ENCODE data around the gene MYL6B. TPM values are rescaled to one million over a fixed set of nuclear protein-coding genes. Genes with fewer than 3 reads are reported as not detected.

The MYL6B gene
- total RNA-seq, 1 experiment from 2014 or later = 153 TPM

DNA sequence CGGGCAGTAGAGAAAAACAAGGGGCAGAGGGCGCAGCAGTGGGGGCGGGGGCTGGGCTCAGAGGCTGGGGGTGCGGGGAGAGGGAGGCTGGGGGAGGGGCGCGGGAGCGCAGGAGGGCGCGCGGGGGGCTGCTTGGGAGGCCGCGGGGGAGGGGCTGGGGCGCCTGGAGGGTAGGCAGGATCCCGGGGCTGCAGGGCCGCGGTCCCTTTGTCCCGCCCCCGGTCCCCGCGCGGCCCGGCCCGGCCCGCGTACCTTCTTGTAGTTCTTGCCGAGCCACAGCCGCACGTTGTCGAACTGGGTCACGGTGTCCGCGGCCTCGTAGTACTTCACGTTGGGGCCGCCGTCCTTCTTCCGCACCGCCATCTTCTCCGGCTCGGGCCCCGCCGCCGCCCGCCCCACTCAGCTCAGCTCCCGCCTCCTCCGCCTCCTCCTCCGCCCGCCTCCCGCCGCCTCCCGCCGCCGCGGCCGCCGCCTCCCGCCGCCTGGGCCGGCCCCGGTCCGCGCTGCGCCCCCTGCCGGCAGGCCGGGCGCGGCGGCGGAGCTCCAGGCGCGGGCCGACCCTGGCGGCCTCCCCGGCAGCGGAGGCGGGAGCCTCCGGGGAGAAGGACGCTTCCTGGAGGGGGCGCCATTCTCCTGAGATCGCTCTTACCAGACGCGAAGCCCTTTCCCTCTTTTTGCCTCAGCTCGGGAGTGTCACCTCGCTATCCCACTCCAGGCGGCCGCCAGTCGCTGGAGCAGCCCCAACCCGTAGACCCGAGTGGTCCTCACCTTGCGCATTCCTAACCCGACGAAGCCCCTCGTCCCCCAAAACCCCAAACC is 36.9 kb downstream of the MYL6B start, which contains the start of gene SMARCC2:
Gene SMARCC2 (minus strand): TSS at position 385 of the 819 bp plus-strand sequence. CDS start 22 bp downstream, at position 363.
- H3K9me3 ChIP-seq (ENCODE audit: low read length) = no peaks in the 10 kb centered on the region
- intact Hi-C loops (cut with micrococcal nuclease) = loop anchor here (1.0 to 2.0 kb wide), 3 partner anchors 31 to 70 kb away; partner anchors contain the start of gene MYL6

DNA sequence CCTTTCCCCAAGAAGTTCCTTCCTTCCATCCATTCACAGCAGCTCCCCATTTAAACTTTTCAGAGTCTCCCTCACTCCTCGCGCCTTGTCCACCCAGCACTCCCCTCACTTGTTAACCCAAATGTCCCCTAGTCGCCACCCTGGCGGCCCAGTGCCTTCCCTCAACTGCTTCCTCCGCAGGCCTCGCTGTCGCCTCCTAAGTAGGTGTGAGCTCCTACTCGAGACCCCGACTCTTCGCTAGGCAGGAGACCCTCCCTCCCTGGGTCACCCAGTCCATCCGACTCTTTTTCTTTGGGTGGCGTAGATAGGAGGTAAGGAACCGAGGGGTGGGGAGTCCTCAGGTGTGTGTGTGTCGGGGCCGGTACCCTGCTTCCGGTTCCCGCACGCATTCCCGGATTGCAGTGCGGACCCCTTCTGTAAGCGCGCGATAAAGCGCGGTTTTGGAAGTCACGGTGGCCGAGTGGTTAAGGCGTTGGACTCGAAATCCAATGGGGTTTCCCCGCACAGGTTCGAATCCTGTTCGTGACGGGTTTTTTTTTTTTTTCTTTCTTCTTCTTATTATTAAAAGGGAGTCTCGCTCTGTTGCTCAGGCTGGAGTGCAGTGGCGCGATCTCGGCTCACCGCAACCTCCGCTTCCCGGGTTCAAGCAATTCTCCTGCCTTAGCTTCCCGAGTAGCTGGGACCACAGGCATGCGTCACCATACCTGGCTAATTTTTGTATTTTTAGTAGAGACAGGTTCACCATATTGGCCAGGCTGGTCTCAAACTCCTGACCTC is 37.7 kb downstream of the MYL6B start:
- H4K20me1 ChIP-seq (ENCODE audit: low read length) = no peaks in the 10 kb centered on the region
- H3K4me1 ChIP-seq (ENCODE audit: insufficient read depth, low read length) = peaks cover 21% of the 10 kb centered on the region
- DNase-seq (peak; percentile 96), ATAC-seq (peak; percentile 48)
- peak overlapping the region; percentile 98 for H2AFZ ChIP-seq (ENCODE audit: low read length)
- peak overlapping the region; percentile 77 for H3K4me3 ChIP-seq (ENCODE audit: low read length)
- POLR2A ChIA-PET (ENCODE audit: unreplicated experiment) = interaction anchor here (0.6 to 1.0 kb wide), 5 partner anchors 15 to 72 kb away, joined by 3 to 18 read pairs (median 4); partner anchors contain the start of gene ZC3H10
- CTCF ChIA-PET = interaction anchor here (0.6 to 2.6 kb wide), 8 partner anchors 11 to 331 kb away, joined by 3 to 37 read pairs (median 4); partner anchors contain the start of genes ESYT1, RBMS2, RNF41 and ZC3H10
- TF ChIP-seq, protein P1, sequence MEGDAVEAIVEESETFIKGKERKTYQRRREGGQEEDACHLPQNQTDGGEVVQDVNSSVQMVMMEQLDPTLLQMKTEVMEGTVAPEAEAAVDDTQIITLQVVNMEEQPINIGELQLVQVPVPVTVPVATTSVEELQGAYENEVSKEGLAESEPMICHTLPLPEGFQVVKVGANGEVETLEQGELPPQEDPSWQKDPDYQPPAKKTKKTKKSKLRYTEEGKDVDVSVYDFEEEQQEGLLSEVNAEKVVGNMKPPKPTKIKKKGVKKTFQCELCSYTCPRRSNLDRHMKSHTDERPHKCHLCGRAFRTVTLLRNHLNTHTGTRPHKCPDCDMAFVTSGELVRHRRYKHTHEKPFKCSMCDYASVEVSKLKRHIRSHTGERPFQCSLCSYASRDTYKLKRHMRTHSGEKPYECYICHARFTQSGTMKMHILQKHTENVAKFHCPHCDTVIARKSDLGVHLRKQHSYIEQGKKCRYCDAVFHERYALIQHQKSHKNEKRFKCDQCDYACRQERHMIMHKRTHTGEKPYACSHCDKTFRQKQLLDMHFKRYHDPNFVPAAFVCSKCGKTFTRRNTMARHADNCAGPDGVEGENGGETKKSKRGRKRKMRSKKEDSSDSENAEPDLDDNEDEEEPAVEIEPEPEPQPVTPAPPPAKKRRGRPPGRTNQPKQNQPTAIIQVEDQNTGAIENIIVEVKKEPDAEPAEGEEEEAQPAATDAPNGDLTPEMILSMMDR (conservative IDR thresholded peaks at IDR 0.05; ENCODE audit: low read depth, low read length) = no peak; the same call in 1 of the 2 replicates
- TF ChIP-seq EZH2 (IDR thresholded peaks at IDR 0.05; ENCODE audit: low read length, unreplicated experiment) (no peak), EZH2phosphoT487 (IDR thresholded peaks at IDR 0.05; ENCODE audit: borderline replicate concordance, low read length) (no peak)
- peak overlapping the region; percentile 97 for H3K4me2 ChIP-seq (ENCODE audit: low read length)
- TSS peak; percentile 69 for BruUV-seq (replicated peaks)
- no peaks in the 10 kb centered on the region for H3K9me2 ChIP-seq (replicated peaks; ENCODE audit: low read length)
- peak overlapping the region; percentile 73 for H3K9ac ChIP-seq (ENCODE audit: low read length)
- H3K36me3 ChIP-seq (ENCODE audit: low read depth, low read length) = peaks cover 3% of the 10 kb centered on the region; the same call in 1 of the 2 replicates
- peak overlapping the region; percentile 41 for H3K27ac ChIP-seq (ENCODE audit: low read length)
- H3K79me2 ChIP-seq (ENCODE audit: low read length) = peaks cover 30% of the 10 kb centered on the region
- H3K27me3 ChIP-seq (ENCODE audit: low read length) = no peaks in the 10 kb centered on the region
- H3F3A ChIP-seq (ENCODE audit: low read length, unreplicated experiment) = no peaks in the 10 kb centered on the region
- intact Hi-C loops (cut with micrococcal nuclease) = loop anchor here (1.0 to 10.0 kb wide), 4 partner anchors 31 to 275 kb away; partner anchors contain the start of genes MYL6 and SPRYD4
- no peaks in the 10 kb centered on the region for H3K9me3 ChIP-seq (ENCODE audit: low read length)

More for the DNA sequence above, 36.9 kb downstream of the MYL6B start, which contains the start of gene SMARCC2:
- no peaks in the 10 kb centered on the region for H4K20me1 ChIP-seq (ENCODE audit: low read length)
- H3K4me2 ChIP-seq (ENCODE audit: low read length) = peak within 1 kb of the TSS; percentile 97
- H3K36me3 ChIP-seq (ENCODE audit: low read depth, low read length) = peaks cover 10% of the 10 kb centered on the region
- H3F3A ChIP-seq (ENCODE audit: low read length, unreplicated experiment) = no peaks in the 10 kb centered on the region
- peaks cover 21% of the 10 kb centered on the region for H3K4me1 ChIP-seq (ENCODE audit: insufficient read depth, low read length)
- H3K9ac ChIP-seq (ENCODE audit: low read length) = peak within 1 kb of the TSS; percentile 75
- peak; percentile 93 for DNase-seq
- no peaks in the 10 kb centered on the region for H3K27me3 ChIP-seq (ENCODE audit: low read length)
- ATAC-seq = peak; percentile 86
- peak within 1 kb of the TSS; percentile 94 for H3K4me3 ChIP-seq (ENCODE audit: low read length)
- peak within 1 kb of the TSS; percentile 41 for H3K27ac ChIP-seq (ENCODE audit: low read length)
- no peaks in the 10 kb centered on the region for H3K9me2 ChIP-seq (replicated peaks; ENCODE audit: low read length)
- H3K79me2 ChIP-seq (ENCODE audit: low read length) = peaks cover 30% of the 10 kb centered on the region
- ChIA-PET POLR2A (ENCODE audit: unreplicated experiment) (interaction anchor here (0.7 to 1.0 kb wide), 4 partner anchors 16 to 71 kb away, joined by 3 to 7 read pairs (median 4); partner anchors contain the start of gene ZC3H10), CTCF (interaction anchor here (0.6 to 2.6 kb wide), 11 partner anchors 12 to 332 kb away, joined by 3 to 37 read pairs (median 4); partner anchors contain the start of genes ESYT1, RBMS2, RNF41 and ZC3H10)
- BruUV-seq (replicated peaks) = no TSS peak
- no peak for TF ChIP-seq EZH2phosphoT487 (IDR thresholded peaks at IDR 0.05; ENCODE audit: borderline replicate concordance, low read length)
- TF ChIP-seq, protein P1 (conservative IDR thresholded peaks at IDR 0.05; ENCODE audit: low read depth, low read length) = peak; percentile 65
- peak within 1 kb of the TSS; percentile 98 for H2AFZ ChIP-seq (ENCODE audit: low read length)
